ENCODE measurements around the gene SYNE2.

- TF ChIP-seq EP300 (IDR thresholded peaks at IDR 0.05; ENCODE audit: borderline replicate concordance), result no peak
- TF ChIP-seq REST (IDR thresholded peaks at IDR 0.05; ENCODE audit: low read depth), result no peak
- TF ChIP-seq RAD21 (IDR thresholded peaks at IDR 0.05; ENCODE audit: low read depth), result no peak
- TF ChIP-seq TAF1 (IDR thresholded peaks at IDR 0.05; ENCODE audit: low read depth), result no peak
- TF ChIP-seq YY1 (IDR thresholded peaks at IDR 0.05; ENCODE audit: low read depth), result no peak
- TF ChIP-seq, protein P1, sequence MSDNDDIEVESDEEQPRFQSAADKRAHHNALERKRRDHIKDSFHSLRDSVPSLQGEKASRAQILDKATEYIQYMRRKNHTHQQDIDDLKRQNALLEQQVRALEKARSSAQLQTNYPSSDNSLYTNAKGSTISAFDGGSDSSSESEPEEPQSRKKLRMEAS (IDR thresholded peaks at IDR 0.05), result no peak
- TF ChIP-seq CEBPB (IDR thresholded peaks at IDR 0.05), result no peak
- TF ChIP-seq, protein P2, sequence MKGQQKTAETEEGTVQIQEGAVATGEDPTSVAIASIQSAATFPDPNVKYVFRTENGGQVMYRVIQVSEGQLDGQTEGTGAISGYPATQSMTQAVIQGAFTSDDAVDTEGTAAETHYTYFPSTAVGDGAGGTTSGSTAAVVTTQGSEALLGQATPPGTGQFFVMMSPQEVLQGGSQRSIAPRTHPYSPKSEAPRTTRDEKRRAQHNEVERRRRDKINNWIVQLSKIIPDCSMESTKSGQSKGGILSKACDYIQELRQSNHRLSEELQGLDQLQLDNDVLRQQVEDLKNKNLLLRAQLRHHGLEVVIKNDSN (IDR thresholded peaks at IDR 0.05), result no peak
- no peak for TF ChIP-seq NFIC (IDR thresholded peaks at IDR 0.05)
- no peak for TF ChIP-seq CREB1 (IDR thresholded peaks at IDR 0.05; ENCODE audit: low read depth)
- TF ChIP-seq TCF12 (IDR thresholded peaks at IDR 0.05; ENCODE audit: low read depth), result no peak
- no peak for TF ChIP-seq FOXM1 (IDR thresholded peaks at IDR 0.05; ENCODE audit: borderline replicate concordance, low read depth)
- TF ChIP-seq TEAD4 (IDR thresholded peaks at IDR 0.05), result no peak
- no peak for TF ChIP-seq ZBTB7A (IDR thresholded peaks at IDR 0.05; ENCODE audit: low read depth)
These were observed 254.6 kb downstream of the SYNE2 start for GRCh38 chr14:64107438-64107837.

Measured in Ishikawa (cell line).